ENCODE results near the gene MYLK4. TPM values are rescaled to one million over a fixed set of nuclear protein-coding genes. Genes with fewer than 3 reads are reported as not detected.

Gene MYLK4
- total RNA-seq, 4 donors from 2014 or later, result 0.49 to 1.9 (median 1.0) TPM

GRCh38 chr6:2684103-2684749, 66.5 kb downstream of the MYLK4 start:
- intact Hi-C loops (cut with DNase I), result no loop called here
- WGBS, 2 donors, result 81 to 91% methylated on average over 17 to 18 of the region's 18 CpGs
- Histone ChIP-seq H3K9me3 (no peaks in the 10 kb centered on the region), H3K4me3 (no peak overlapping the region), H3K36me3 (no peaks in the 10 kb centered on the region), H3K27ac (no peak overlapping the region), H3K4me1 (no peaks in the 10 kb centered on the region), H3K27me3 (no peaks in the 10 kb centered on the region)
- TF ChIP-seq POLR2A (IDR thresholded peaks at IDR 0.05) (no peak), CTCF (IDR thresholded peaks at IDR 0.05) (no peak)
- DNase-seq, result no peak

- TF ChIP-seq POLR2A (IDR thresholded peaks at IDR 0.05) (no peak), CTCF (IDR thresholded peaks at IDR 0.05) (no peak)
- Histone ChIP-seq H3K36me3 (no peaks in the 10 kb centered on the region), H3K27ac (no peak overlapping the region), H3K27me3 (no peaks in the 10 kb centered on the region), H3K9me3 (no peaks in the 10 kb centered on the region), H3K4me3 (no peak overlapping the region), H3K4me1 (no peaks in the 10 kb centered on the region)
- DNase-seq, result no peak
- WGBS, 2 donors, result 82 to 89% methylated on average over 12 to 15 of the region's 15 CpGs
- intact Hi-C loops (cut with DNase I), result no loop called here
Measured at GRCh38 chr6:2680264-2680922, 70.3 kb downstream of the MYLK4 start.

DNA sequence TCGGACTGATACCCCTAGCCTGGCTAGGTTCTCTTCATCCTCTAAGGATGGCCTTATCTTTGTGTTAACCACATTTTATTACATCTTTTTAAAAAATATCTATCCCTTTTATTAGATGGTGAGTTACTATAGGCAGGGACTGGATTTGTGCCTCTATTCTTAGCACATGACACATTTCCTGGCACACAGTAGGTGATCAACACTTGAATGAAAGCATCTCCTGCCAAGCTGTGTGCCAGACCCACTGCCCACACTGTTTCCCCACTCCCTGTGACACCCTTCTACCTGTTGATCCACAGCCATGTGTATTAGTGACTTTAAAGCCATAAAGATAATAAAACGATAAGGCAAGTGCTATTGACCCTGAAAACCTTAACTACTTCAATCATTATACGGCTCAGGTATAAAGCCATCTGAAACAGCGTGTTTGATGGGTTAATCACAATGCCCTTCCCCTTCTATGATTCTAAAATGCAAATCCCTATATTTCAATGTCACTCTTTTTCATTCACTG, 73.6 kb downstream of the MYLK4 start:
- Histone ChIP-seq H3K27me3 (no peaks in the 10 kb centered on the region), H3K36me3 (no peaks in the 10 kb centered on the region), H3K27ac (no peak overlapping the region), H3K9me3 (no peaks in the 10 kb centered on the region), H3K4me3 (no peak overlapping the region), H3K4me1 (no peaks in the 10 kb centered on the region)
- WGBS, 2 donors, result 95 to 98% methylated on average over 4 of the region's 4 CpGs
- DNase-seq, result no peak
- no peak for TF ChIP-seq POLR2A (IDR thresholded peaks at IDR 0.05)
- TF ChIP-seq CTCF (IDR thresholded peaks at IDR 0.05), result no peak
- intact Hi-C loops (cut with DNase I), result no loop called here

DNA sequence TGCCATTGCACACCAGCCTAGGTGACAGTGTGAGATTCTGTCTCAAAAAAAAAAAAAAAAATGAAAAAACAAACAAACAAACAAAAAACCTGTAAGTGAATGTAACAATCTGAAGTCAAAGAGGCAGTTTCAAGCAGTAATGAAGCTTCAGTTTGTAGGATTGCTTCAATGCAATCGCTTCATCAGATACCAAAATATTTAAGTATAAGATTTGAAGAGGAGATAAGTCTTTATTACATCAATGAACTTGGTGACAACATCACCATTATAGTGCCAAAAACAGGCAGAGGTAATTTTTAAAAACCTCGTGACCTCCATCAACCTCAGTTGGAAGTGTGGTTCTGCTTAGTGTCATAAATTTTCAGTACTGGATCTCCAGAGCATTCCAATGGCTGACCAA, 74.7 kb downstream of the MYLK4 start:
- no peaks in the 10 kb centered on the region for H3K4me1 ChIP-seq
- H3K4me3 ChIP-seq, result no peak overlapping the region
- no peak for DNase-seq
- no peaks in the 10 kb centered on the region for H3K36me3 ChIP-seq
- H3K27me3 ChIP-seq, result no peaks in the 10 kb centered on the region
- no peak for TF ChIP-seq POLR2A (IDR thresholded peaks at IDR 0.05)
- no peak for TF ChIP-seq CTCF (IDR thresholded peaks at IDR 0.05)
- intact Hi-C loops (cut with DNase I), result no loop called here
- 86 to 87% methylated on average over 2 of the region's 2 CpGs for WGBS, 2 donors
- no peaks in the 10 kb centered on the region for H3K9me3 ChIP-seq
- H3K27ac ChIP-seq, result no peak overlapping the region

GRCh38 chr6:2674857-2675256, 75.9 kb downstream of the MYLK4 start:
- no peak for TF ChIP-seq CTCF (IDR thresholded peaks at IDR 0.05)
- no peak for TF ChIP-seq POLR2A (IDR thresholded peaks at IDR 0.05)
- H3K27ac ChIP-seq, result no peak overlapping the region
- H3K36me3 ChIP-seq, result no peaks in the 10 kb centered on the region
- no peak for DNase-seq
- 83% methylated on average over 6 of the region's 6 CpGs for WGBS, 2 donors
- no peak overlapping the region for H3K4me3 ChIP-seq
- H3K9me3 ChIP-seq, result no peaks in the 10 kb centered on the region
- no peaks in the 10 kb centered on the region for H3K27me3 ChIP-seq
- intact Hi-C loops (cut with DNase I), result no loop called here
- no peaks in the 10 kb centered on the region for H3K4me1 ChIP-seq

Measured in esophagus squamous epithelium (tissue), 5 donors.